Neural progenitor cell (in vitro differentiated cells): Measurements from ENCODE around the gene ITPR3.

Experiments used
- CTCF ChIP-seq: fragments of 200-600 bp; sonication (generic); IDR thresholded peaks from 2 replicates; pipeline ENCODE4 v1.5.1; 2017; ENCODE audit warnings: antibody characterized with exemption, mild to moderate bottlenecking
- EZH2phosphoT487 ChIP-seq: fragments of 200-600 bp; sonication (generic); IDR thresholded peaks from 2 replicates; pipeline ENCODE4 v1.6.1; 2017; ENCODE audit warnings: antibody characterized with exemption

GRCh38 chr6:33705268-33705885, 84.3 kb downstream of the ITPR3 start:
- TF ChIP-seq CTCF (no peak), EZH2phosphoT487 (no peak)
